Measurements from ENCODE around the gene TRAK1. TPM values are rescaled to one million over a fixed set of nuclear protein-coding genes. Genes with fewer than 3 reads are reported as not detected.
"Not testable (repeated sequence)": the region's sequence is repeated elsewhere in the genome, so short reads cannot be mapped to it uniquely, and the experiment has no call there.

TRAK1 gene
- total RNA-seq, 1 donor from 2014 or later: 101 TPM

- DNase-seq (ENCODE audit: low spot score): no peak
Observed at GRCh38 chr3:42098171-42098570, 7.0 kb downstream of the TRAK1 start.

GRCh38 chr3:42099020-42099765 lies 8.0 kb downstream of the TRAK1 start:
- no peak for DNase-seq (ENCODE audit: low spot score)

DNA sequence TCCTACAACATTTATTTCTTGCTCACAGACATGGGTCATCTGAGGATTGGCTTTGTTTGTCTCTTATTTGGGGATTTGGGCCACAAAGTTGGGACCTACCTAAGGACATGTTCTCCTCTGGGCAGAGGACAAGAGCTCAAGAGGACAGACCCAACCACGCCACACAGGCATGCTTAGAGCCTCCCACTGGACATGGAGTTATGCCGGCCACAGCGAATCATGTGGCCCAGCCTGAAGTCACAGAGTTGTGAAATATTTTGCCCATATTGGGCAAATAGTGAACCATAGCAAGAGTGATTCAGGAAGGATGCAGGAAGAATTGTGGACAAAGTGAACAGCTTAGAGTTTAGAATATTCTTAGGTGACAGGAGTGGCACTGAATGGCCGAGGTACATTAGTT lies 9.9 kb downstream of the TRAK1 start:
- no peak for DNase-seq (ENCODE audit: low spot score)

- DNase-seq (ENCODE audit: low spot score): no peak
Observed at GRCh38 chr3:42101481-42101880, 10.3 kb downstream of the TRAK1 start.

- DNase-seq (ENCODE audit: low spot score): no peak
Observed at GRCh38 chr3:42102571-42102970, 11.4 kb downstream of the TRAK1 start.

- DNase-seq (ENCODE audit: low spot score): not testable (repeated sequence)
Observed at GRCh38 chr3:42103921-42104665, 12.9 kb downstream of the TRAK1 start.

- not testable (repeated sequence) for DNase-seq (ENCODE audit: low spot score)
Observed at GRCh38 chr3:42105994-42106393, 14.8 kb downstream of the TRAK1 start.

DNA sequence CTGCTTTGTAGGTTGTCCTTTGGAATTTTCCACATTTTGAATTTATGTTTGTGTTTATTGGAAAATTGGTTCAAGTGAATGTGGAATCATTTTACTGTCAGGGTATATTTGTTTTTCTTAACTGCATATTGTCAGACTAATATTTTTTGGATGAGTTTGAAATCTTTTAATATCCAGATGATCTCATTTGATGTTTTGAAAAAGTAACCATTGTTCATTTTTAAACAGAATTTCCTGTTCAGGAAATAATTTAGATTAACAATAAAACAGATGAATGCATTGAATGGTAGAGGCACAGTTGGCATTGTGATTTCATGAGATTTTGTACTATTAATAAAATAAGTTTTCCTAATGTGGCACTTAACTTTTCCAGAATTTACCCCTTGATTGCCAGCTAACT lies 15.5 kb downstream of the TRAK1 start:
- DNase-seq (ENCODE audit: low spot score): no peak

DNA sequence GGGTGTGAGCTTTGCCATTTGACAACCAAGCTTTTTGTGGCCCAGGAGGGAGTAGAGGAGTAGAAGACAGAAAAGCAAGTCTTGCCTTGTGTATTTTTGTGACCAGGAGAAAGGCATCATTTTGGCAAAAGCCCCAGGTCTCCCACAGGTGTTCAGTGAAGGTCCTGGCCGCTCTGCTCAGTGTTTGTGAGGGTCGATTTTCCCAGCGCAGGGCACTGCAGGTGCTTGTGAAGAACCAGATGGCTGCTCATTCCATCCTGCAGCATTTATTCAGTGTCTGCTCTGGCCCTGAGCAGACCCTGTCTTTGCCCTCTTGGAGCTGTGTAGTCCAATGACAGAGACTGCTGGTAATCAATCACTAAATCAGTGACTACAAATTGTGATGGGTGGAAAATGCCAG lies 19.5 kb downstream of the TRAK1 start:
- no peak for DNase-seq (ENCODE audit: low spot score)

DNA sequence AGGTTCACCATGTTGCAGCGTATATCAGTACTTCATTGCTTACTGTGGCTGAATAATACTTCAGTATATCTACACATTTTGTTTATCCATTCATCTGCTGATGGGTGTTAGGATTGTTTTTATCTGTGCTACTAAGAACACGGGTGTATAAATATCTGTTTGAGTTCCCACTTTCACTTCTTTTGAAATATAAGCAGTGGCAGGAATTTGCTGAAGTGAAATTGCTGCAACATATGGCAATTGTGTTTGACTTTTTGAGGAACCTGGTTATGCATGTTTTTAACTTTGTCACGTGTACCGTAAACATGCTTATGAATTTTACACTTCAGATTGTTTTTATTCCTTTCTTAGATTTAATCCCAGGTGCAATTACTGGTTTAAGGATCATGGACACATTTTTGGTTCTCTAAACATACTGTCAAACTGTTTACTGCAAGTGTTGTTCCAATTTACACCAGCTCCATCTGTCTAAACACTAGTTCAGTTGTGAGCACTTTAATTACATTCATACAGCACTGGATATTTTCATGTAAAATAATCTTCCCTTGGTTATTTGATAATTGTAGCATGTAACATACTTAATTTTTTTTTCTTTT lies 23.1 kb downstream of the TRAK1 start:
- no peak for DNase-seq (ENCODE audit: low spot score)

DNA sequence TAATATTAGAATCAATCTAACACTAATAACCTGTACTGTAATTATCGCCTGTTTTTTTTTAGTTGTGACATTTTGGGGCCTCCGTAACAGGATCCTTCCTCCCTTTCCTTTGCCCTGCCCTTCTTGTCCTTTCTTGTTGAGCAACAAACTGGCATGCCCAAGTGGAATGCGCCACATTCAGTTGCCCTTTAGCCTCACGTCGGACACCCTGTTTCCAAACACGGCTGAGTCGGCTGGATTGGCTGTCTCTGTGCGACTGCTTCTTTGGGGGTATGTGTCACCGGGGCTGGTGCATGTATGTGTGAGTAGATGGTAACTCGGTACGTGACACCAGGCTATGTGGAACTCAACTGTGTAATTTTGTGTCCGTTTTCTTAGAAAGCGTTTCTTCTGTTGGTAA lies 24.1 kb downstream of the TRAK1 start:
- DNase-seq (ENCODE audit: low spot score): no peak

- no peak for DNase-seq (ENCODE audit: low spot score)
Observed at GRCh38 chr3:42115946-42116345, 24.8 kb downstream of the TRAK1 start.

- no peak for DNase-seq (ENCODE audit: low spot score)
Observed at GRCh38 chr3:42116466-42116865, 25.3 kb downstream of the TRAK1 start.

DNA sequence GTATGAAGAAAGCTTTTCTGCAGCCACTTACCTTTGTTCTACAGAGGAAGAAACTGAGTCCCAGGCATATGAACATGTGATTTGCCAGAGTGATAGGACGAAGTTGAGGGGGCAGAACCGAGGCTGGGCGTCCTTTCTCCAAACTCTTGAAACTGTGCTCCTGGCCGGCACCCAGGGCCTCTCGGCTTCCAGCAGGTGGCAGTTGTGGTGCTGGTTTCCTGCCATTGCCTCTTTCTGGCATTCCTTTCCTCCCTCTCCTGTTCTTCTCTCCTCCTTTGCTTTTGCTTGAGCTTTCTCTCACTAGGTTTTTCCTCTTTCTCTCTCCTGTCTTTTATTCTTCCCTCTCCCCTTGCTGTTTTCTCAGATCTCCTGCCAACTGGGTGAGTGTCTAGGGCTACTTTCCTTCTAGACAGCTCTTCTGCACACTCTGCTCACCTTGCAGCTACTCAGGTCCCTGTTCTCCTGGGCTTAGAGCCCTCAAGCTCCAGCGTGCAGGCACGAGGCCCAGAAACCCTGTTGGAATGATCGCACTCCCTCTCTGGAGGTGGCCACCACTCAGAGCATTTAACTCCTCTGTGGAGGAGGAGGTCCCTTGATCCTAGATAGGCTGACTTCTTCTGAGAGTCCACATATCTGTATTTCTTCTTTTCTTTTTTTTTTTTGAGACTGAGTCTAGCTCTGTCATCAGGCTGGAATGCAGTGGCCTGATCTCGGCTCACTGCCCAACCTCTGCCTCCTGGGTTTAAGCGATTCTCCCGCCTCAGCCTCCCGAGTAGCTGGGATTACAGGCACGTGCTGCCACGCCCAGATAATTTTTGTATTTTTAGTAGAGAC lies 26.2 kb downstream of the TRAK1 start:
- DNase-seq (ENCODE audit: low spot score): no peak

DNA sequence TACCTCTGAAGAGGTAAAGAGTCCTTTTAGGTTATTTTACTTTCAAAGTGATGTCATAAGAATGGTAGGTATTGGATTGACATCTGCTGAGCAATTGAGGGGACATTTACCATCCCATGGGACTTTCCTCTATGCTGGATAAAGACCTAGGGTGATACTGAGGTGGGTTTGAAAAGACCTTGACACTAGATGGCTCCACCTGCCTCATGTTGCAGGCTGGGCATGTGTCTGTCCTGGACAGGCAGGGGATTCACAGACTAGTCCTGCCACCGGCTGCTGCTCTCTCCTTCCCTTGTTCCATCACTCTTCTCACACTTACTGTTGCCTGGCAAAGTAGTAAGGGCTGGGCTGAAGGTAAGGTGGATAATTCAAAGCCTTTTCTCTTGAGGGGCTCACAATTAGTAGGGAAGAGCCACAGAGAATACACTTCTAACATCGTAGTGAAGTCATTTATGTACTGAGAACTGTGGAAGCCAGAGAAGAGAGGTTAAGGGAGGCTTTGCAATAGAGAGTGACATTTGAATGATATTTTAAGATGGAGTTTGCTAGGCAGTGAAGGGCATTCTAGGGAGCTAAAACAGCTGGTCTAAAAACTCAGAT lies 27.7 kb downstream of the TRAK1 start:
- DNase-seq (ENCODE audit: low spot score): peak; percentile 57

- no peak for DNase-seq (ENCODE audit: low spot score)
Observed at GRCh38 chr3:42119561-42120355, 28.6 kb downstream of the TRAK1 start.

DNA sequence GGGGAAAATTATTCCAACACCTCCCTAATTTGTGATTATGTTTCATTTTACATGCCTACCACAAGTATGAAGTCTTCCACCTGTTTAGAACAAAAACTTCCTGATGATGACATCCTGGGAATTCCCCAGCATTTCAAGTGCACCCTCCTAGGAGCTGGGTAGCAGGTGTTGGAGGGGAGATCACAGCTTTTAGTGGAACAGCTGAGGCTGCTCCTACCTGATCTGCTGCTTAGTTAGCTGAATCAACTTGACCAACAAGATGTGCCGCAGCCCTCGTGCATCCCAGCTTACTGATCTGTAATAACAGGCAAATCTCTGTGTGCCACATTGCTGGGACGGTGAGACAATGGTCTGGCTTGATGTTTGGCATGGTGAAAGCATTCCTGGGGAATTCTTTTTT lies 29.7 kb downstream of the TRAK1 start:
- no peak for DNase-seq (ENCODE audit: low spot score)

DNA sequence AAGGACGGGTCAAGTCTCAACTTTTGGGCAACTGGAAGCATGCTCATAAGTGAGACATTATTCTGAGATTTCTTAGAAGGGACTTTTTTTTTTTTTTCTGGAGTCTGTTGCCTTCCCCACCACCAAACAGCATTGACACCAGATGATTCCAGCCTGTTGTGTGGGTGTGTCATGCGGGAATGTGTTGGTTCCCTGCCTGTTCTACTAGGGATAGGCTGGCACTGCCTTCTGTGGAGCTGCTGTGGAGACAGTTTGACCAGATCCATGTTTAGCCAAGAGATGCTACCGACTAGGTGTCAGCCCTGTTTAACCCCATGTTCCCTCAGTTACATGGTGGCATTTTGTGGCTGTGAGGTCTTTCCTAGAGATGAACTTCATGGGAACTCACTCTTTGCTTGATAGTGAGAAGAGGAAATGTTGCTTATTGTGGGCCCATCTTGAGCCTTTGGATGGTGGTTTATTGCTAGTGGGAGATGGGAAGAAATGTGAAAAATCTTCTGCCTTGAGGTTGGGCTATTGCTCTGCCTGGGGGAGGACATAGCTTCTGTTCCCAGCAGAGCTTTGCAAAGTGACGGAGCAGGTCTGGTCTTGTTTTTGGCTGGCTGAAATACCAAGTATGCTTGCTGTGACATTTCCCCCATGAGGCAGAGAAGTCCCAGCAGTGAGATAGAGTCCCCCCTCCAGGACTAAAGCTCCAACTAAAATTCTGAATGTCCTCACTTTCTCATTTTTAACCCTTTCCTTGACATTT lies 31.3 kb downstream of the TRAK1 start:
- DNase-seq (ENCODE audit: low spot score): no peak

- no peak for DNase-seq (ENCODE audit: low spot score)
Observed at GRCh38 chr3:42123012-42123581, 31.9 kb downstream of the TRAK1 start.

All from mucosa of gallbladder (tissue), 1 donor.